NK-92 (cell line): ENCODE data around the gene OSBPL5.

Source experiments
- DNase-seq: peaks from one replicate; lab custom pipeline; 2025; ENCODE audit not compliant: unreplicated experiment; lab: John Stamatoyannopoulos, UW

The OSBPL5 gene

DNA sequence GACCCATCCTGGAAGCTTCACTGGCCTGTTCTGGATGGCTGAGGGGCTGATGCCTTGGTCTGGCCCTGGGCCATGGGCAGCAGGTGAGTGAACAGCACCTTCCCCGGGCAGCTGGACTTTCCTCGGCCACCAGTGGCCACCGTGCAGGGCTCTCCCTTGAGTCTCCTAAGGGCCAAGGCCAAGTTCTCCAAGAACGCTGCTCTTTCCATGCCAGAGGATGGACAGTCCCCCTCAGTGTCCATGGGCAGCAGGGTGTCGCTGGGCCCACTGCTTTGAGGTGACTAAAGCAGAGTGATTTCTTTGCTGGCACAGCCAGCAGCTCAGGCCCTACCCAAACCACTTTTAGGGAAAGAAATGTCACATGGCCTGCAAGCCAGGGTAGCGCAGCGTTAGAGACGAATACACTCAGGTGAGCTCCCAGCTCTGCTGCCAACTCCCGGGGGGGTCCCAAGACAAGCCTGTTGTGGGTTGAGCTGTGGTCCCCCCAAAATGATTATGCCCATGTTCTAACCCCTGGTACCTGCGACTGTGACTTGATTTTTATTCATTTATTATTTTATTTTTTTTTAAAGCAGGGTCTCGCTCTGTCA lies 104.6 kb downstream of the OSBPL5 start:
- no peak for DNase-seq

DNA sequence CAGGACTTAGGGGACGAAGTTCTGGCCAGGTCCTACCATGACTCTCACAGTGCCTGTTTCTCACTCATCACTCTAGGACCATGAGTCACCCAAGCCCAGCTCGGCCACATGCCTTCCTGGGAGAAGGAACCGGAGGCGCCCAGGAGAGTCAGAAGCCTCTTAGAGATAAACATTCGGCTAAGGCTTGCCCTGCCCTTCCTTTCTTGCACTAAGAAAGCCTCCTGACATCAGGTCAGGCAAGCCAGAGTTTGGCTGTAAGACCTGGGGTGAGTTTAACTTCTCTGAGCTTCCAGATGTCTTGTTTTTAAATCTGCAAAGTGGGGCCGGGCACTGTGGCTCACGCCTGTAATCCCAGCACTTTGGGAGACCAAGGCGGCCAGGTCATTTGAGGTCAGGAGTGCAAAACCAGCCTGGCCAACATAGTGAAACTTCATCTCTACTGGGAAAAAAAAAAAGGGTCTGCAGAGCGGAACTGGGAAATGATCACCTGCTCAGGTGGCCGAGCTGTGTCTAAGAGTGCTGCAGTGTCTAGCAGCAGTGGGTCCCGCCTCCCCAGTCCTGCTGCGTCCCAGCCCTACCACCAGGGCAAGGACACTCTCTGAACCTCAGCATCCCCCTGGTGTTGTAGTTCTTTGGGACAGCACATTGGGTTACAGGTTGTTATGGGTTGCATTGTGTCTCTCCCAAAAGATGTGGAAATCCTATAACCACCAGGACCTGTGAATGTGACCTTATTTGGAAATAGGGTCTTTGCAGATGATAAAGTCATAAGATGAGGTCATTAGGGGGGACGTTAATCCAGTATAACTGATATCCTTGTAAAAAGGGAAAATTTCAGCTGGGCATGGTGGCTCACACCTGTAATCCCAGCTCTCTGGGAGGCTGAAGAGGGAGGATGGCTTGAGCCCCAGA lies 106.1 kb downstream of the OSBPL5 start:
- DNase-seq, result no peak

DNA sequence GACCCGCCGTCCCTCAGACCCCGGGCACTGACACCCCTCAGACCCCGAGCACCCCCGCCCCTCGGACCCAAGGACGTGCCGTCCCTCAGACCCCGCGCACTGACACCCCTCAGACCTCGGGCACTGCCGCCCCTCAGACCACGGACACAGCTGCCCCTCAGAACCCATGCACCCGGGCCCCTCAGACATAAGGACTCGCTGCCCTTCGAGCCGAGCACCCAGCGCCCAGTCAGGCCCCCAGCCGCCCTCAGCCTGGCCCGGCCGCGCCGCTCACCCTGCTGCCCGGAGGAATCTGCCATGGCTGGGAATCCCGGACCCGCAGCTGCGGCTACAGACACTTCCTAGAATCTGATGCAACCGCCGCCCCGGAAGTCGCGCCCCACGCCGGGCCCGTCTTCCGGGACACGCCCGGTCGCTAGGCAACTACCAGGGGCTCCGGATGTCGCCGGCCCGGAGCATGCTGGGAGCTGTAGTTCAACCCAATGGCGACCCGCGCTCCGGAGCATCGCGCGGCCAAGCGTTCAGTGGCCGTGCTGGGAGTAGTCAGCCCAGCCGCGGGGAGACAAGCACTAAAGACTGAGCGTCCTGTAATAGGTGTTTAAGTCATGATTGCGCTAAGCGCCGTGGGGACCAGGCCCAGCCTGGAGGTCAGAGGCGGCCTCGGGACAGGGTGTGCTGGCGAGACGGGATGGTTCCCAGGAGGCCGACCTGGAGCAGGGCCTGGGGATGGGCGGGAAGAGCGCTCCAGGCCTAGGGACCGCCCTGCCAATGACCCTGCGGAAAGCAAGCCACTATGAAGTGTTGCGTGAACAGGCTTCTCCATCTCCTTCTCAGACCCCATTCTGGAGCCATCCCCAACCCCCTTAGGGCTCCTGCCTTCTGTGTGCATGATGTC lies 107.8 kb downstream of the OSBPL5 start, which contains the start of gene CARS1:
TSS of gene CARS1 (minus strand) at position 355 of the 895 bp plus-strand sequence. CDS start at position 299, 56 bp downstream.
- DNase-seq, result no peak

DNA sequence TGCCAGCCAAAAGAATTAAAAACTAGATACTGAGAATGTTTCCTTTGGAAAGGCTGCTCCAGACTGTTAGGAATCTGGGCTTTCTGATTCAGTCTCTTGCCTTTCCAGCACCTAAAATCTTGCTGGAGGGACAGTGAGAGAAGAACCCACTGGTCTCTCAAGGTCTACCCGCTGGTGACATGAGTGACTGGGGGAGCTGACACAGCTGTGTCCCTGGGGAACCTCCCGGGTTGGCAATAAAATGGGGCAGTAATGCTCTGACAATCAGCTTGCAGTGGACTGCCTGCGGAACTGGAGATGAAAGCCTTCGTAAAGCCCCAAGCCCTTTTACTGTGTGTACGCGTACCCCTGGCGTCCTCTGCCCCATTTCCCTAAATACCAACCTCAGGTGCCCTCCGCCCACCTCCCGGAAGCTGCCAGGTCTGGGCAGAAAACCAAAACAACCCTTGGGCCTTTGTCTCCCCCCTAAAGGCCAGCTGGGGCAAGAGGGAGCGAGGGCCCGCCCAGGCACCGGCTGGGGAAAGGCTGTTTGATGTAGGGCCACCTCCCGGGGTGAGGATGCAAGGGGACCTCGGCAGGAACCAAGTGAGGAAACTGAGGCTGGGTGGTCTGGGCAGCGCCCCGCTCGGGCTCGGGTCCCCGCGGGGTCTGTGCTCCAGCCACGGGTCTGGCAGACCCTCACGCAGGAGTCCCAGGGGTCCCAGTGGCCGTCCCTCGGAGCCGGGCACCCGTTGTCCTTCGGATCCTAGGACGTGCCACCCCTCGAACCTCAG lies 108.6 kb downstream of the OSBPL5 start:
- DNase-seq, result no peak

DNA sequence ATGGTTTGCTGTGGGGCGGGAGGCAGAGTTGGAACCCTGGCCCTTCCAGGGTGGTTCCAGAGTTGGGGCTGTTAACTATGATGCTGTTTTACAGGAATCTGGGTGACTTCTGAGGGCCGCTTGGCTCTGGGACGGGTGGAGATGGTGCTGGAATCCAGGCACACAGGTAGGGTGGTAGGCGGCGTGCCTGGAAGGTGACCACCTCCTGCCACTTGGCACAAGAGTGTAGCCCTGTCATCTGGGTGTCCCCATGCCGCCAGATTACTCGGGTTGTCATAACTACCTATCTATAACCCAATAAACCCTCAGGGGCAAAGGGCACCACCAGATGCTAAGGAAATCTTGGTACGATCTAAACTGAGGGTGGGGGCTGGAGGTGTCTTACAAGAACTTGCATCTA lies 109.2 kb downstream of the OSBPL5 start:
- DNase-seq, result no peak

DNA sequence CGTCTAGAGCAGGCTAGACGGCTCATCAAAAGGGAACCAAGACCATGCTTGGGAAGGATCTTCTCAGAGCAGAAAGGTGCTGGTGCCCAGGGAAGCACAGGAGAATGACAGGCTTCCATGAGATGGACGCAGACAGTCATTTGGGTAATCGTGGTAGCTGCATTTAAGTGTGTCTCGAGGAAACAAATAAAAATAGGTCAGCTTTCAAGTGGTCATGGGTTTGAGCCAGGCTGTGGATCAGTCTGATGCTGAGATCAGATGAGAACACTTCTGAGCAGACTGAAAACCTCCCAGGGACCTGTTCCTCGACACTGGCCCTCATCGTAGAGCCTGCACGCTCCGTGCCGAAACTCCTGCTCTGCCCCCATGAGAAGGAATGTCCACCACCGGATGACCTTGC lies 112.5 kb downstream of the OSBPL5 start:
- no peak for DNase-seq

DNA sequence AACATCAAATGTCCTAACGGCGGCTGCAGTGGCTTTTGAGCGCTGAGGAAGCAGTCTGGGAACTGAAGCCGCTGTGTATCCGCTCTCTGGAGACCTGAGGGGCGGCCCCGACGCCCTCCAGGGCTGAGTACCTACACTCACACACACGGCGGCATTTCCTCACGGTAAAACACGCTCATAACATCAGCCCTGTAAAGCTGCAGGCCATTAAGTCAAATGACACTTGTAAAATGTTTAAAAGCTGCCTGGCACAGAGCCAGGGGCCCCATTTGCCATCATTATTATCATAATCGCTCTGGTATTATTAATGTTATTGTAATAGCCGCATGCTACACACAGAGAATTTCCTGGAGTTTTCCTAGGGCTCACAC lies 113.0 kb downstream of the OSBPL5 start:
- DNase-seq, result no peak

DNA sequence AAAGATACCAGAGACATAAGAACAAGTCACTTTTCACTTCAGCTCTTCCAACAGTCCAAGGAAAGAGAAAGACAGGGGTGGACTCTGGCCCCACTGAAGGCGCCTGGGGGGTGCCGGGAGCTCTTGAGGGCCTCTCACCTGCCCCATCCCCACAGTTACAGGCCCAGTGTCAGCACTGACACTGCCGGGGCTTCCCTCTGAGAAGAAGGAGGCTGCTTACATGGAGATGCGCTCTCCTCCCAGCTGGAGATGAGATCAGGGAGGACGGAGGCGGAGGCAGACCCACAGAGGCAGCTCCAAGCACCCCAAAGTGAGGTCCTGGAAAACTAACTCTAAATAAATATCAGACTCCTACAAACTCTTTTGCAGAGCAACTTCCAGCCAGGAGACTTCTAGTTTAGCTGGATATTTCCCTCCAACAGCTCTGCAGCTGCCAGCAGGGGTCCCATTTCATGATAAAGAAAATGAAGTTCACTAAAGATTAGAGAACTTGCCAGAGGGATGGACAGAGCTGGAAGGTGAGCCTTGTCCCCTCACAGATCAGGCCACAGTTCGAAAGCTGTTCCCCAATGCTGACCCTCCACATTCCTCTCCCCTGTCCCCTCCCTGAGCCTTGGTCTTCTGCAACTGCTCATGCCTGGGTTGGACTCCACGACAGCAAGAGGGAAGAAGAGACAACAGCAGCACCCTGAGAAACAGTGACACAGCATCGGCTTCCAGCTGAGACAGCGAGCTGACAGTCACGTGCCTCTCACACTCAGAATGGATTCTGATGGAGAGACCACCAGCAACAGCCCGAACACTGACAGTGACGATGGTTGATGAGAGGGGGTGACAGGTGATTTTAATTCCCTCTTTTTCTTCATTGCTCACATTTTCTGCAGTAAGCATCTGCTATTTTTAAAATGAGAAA lies 113.7 kb downstream of the OSBPL5 start:
- DNase-seq, result no peak

DNA sequence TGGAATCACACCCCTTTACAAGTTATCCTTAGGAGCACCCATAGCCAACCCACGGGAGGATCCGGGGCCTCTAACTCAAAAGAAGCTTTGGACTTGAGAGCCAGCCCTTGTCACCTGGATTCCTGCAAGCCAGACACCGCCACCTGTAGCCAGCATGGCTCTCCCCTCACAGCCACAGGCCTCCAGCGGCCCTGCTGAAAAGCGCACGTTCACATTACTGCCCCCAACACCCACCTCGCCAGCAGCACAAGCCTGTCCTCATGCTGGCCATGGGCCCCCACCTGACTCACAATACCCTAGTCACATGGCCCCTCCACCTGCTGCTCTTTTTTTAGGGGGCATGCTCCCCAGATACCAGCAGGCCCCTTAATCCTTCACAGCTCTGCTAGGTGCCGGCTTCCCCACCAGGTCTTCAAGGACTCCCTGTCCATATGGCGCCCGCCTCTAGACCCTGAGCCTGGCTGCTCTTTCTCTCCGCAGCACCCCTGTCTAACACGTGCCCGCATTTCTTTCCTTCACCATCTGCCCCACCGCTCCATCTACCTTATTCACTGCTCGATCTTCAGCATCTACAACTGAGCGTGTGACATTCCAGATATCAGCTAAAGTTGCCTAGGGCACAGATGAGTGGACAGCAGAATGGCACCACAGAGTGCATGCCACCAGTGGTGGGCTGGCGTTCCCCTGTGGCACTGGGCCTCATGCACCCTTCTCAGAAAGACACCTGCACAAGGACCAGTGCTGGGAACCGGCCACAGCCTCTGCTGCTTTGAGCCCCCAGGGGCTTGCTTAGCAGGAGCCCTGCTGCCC lies 114.5 kb downstream of the OSBPL5 start:
- DNase-seq, result no peak

DNA sequence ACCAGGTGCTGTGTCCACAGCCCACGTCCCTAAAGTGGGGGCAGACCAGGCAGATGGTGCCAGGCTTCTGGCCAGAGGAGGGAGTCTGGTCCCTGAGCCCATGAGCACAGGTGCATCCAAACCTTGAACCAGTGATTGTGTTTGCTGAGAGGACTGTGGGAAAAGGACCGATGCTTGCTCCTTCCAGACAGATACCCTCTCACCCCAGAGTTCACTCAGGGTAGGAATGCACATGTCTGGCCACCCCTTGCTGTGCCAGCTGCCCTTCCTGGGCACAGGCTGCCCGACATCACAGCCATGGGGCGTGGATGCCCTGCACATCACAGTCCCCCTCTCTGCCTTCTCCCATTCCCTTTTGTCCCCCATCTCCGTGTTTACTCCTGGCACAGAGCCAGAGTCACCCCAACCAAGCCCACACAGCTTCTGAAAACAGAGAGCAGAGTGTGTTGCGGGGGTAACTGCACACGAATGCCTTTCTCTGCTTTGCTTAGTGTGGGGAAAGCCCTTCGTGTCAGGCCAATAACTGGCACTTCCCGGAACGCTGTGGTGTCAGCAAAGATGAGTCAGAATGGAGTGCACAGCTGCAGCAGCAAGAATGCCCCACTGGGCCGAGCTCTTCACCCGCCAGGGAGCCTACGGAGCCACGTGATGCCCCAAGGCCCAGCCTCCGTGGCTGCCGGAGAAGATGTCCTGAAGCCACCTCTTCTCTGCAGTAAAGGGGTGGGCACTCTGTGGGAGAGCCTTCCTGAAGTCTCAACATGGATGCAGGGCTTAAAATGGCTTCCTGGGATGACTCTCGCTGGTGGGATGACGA lies 115.5 kb downstream of the OSBPL5 start:
- DNase-seq, result no peak

DNA sequence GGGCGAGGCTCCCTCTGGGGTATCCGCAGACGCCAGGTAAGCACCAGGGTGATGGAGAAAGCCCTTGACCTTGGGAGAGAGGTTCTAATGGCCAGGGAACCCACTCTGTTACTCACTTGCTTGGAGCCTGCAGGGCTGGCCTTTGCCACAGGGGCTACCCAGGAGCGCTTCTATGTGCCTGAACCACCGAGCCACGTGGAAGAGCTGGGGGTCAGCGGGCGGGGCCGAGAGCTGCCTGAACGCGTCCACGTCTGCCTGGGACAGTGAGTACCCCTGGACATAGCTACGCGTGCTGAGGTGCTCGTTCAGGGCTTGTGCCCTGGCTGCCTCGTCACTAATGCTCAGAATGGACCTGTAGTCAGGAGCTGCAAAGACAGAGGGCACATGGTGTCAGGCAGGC lies 117.5 kb downstream of the OSBPL5 start:
- DNase-seq, result no peak

DNA sequence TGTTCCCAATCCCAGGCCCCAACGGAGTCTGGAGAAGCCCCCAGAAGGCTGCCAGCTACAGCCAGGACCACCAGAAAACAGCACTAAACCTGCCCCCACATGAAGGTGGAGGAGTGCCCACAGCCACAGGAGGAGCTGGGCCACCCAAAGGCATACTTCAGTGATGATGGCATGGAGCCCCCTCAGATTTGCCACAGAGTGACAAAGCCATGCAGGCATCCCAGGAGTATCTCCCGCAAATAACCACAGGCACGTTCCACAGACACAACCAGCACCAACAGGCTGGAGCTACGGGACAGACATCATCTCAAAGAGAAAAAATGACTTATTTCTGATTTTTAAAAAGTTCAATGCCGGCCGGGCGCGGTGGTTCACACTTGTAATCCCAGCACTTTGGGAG lies 118.5 kb downstream of the OSBPL5 start:
- no peak for DNase-seq

DNA sequence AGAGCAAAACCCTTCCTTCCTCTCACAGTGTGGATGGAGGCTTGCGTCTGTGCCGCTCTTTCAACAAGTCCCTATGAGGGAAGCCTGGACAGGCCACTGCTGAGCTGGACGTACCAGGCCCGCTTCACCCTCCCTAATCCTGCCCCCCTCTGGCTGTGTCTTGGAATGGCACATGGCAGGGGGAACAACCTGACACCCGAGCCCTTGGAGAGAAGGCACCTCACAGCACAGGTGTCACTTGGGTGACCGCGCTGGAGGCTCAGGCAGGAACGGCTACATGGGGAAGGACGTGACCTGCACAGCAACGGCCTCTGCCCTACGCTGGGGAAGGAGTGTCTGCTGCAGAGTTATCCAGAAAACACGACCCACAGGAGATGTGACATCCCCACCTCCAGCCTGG lies 118.9 kb downstream of the OSBPL5 start:
- no peak for DNase-seq

DNA sequence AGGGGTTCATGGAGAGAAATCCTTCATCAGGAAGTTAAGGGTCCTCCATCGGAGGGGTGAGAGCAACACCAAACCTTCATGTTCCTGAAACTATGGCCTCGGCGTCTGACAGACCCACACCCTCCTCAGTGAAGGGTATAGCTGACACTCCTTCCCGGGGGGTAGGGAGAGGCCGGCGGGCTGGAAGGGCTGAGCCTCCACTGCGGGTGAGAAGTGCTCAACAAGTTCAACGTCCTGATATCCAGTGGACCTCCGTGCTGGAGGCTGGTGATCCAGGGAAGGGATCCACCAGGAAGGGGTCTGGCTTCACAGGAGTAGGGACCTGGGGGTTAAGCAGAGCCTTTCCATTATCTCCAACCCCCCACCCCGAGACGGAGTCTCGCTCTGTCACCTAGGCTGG lies 120.2 kb downstream of the OSBPL5 start:
- no peak for DNase-seq

DNA sequence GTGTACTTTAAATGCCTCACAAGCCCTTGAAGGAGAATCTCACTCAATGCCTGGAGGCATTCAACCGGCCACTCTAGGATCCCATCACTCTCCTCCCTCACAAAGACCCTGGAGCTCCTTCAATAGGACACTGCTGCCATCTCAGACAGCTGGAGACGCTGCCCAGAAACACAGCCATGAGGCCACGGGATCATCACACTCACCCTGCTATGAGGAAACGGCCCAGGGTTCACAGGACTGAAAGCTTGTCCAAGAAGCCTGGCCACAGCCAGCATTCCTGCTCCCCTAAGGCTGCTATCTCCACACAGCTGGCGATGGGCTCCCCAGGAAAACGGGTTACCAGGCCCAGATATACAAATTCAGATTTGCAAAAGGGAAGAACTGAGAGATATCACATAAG lies 121.1 kb downstream of the OSBPL5 start:
- DNase-seq, result no peak

DNA sequence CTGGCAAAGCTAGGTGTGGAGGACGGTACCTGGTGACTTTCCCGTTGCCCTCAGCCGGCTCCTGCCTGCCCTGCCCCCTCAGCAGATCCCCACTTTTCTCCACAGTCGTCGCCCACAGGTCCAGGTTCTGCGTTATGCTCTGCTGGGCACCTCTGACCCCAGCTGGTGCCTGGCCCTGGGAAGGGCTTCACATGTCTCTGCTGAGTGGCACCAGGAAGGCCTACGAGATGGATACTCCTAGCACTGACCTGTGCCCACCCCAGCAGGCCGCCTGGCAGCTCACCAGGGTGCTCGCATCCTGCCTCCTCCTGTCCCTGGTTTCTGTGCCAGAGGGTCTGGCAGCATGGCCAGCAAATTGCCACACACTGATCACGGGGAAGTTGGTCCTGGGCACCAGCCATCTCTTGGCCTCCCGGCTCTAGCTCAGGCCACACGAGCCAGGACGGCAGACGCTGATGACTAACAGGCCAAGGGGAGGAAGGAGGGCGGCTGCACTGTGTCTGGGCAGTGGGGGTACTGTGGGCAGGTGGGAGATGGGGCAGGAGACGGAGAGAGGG lies 121.7 kb downstream of the OSBPL5 start:
- no peak for DNase-seq

DNA sequence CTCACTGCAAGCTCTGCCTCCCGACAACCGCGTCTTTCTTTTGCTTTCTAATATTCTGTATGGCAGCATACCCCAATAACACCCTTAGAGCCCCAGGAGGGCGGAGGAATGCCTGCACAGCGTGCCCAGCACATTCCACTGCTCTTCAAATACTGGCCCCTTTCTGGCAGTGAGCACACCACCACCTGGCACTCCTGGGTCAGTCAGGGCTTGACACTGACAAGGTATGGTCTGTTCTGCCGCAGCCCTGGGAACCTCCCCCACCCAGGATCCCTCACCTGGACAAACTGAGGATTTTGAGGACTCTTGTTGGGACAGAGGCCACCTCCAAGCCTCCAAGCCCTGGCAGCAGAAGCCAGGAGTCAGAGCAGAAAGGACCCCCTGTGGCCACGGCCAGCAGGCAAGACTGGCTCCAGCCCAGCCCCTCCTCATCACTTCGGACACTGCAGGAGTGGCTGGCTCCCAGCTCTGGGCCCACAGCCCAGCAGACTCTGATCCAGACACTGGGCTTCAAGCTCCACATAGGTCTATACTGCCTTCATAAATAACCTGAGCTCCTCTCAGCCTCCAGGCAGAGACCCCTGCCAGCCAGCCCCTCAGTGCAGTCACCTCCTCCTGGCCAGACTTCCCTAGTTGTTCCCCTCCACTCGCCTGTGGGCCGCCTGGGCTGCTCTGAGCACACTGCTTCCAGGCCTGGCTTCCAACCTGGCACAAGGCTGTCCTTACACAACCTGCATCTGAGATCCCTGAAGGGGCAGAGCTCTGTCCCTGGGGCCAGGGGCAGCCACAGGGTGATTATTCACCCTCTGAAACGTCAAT lies 122.4 kb downstream of the OSBPL5 start:
- DNase-seq, result no peak
